Midbrain (tissue), 1 donor: ENCODE data around the gene TBC1D2B.

ENCODE experiments used
- DNase-seq: peaks from one replicate; lab custom pipeline; 2025; lab: John Stamatoyannopoulos, UW

Gene TBC1D2B

DNA sequence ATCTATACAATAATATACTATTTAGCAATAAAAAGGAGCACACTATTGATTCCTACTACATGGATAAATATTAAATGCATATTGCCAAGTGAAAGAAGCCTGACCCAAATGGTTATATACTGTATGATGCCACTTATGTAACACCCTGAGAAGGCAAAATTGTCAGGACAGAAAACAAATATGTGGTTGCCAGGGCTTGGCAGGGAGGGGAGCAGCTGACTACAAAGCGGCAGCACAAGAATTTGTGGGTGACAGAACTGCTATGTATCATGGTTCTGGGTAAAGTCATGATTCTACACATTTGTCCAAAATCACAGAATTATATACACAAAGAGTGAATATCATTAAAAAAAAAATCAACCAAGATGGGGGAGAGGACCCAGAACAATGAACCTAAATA is 22.5 kb downstream of the TBC1D2B start:
- no peak for DNase-seq

DNA sequence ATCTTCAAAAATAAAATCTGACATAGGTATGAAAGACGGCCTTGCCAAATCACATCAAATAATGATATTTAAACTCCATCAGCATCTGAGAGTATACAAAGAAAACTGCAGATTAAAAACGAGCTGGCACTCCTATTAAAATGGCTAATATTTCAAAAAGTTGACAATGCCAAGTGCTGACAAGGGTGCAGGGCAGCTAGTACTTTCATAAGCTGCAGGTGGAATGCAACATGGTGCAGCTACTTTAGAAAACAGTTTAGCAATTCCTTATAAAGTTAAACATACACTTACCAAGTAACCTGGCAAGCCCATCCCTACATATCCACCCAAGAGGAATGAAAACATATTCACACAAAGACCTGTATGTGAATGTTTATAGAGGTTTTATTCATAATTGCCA is 23.0 kb downstream of the TBC1D2B start:
- DNase-seq, result no peak

DNA sequence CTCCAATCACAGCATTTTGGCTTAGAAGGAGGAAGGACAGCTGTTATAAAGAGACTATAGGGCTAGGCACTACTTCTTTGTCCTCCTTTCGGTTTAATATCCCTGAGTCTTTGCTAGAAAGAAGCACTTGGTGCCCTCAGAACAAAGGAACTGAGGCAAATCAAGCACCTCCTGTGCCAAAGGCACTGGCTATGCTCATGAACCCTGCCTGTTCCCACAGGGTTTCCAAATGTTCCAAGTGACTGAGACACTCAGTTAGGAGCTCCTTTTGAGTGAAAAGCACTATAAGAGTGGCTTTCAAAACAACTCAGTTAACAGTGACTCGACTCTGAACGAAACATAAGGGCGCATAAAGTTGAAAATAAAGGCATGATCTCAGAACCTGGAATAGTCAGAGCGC is 25.0 kb downstream of the TBC1D2B start:
- peak; percentile 55 for DNase-seq

DNA sequence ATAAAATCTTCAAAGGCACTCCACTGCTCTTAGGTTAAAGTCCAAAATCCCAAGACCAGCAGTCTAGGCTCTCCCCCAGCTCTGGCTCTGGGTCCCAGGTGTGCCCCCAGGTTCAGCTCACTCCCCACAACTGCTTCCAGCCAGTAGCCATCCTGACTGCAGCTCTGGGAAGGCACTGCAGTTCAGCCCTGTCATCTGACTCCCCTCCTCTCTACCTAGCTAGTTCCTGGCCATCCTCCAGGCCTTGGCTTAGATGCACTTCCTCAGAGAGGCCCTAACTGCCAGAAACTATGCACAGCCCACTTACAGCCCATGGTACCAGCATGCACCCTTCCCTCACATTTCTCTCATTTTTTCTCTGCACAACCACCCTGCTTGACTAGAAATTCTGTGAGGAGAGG is 25.5 kb downstream of the TBC1D2B start:
- DNase-seq, result no peak

DNA sequence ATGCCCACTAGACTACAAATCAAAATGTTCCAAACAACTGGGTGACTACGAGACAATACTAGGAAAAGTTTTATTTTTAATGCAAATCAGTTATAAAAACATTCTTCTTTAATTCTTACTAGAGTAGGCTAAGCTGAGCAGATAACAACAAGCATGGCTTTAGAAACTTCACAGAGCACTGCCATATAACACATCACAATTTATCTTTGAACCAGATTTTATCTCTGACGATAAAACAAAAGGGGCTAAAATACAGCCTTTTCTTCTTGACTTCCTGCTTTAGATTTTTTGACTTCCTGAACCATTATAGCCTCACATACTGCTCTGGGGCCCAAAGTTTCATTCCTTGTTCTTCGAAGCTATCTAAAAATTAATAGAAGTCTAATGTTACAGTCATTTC is 25.9 kb downstream of the TBC1D2B start:
- DNase-seq, result no peak

DNA sequence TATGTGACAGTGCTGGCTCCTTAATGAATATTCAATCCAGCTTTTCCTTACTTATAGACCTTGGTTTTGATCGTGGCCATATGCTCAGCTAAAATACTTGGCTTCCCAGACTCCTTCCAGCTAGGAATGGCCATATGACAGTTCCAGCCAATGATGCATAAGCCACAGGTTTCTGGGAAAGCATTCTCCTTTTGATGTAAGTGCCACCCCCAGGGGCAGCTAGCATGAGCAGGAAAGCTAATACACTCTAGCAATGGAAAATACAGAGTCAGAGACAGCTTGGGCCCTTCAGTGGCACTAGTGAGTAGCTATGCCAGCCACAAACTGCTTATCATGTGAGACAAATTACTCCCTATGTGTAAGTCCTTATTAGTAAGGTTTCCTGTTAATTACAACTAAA is 26.7 kb downstream of the TBC1D2B start:
- DNase-seq, result no peak

DNA sequence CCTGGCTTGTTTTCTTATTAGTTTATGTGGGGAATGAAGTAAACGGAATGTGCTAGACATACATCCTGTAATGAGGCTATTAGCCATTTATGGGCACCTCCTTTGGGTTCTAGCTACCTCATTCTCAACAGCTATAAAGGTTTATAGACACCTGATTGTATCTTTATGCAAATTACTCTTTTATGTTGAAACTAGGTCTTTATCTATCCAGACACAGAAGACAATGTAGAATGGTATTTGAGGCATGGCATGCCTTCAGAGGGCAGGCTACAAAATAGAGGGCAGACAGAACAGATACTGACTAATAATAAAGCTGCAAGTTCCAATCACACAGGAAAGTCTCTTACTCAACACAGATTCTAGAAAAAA is 27.1 kb downstream of the TBC1D2B start:
- DNase-seq, result no peak

DNA sequence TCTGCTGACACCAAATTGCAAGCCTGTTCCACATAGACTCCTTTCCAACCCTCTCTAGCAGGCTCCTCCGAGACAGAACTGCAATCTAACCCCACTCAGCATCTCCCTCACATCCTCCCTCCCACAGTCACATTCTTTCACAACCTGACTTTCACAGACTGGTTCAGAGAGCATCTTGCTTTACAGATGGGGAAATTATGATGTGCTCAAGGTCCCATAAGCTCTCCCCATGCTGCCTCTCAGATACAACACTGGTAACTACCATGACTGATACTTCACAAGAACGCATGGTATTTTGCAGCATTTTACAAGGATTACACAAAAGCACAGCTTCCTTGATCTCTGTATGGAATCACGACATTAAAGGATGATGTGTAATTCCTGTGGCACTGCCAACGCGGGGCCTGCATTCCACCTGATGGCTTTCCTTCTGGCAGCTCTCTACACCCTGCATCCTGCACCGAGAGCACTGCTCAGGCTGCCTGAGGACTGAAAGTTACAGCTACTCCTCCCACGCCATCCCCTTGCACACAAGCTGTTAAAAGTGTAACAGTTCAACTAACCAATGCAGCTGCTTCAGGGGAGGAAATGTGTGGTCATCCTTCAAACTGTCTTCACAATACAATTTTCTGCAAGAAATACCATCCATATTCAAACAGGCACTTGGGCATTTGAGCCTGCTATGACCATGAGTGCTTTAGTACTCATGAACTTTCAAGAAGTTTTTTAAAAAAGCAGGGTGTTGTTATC is 27.6 kb downstream of the TBC1D2B start:
- DNase-seq, result no peak

DNA sequence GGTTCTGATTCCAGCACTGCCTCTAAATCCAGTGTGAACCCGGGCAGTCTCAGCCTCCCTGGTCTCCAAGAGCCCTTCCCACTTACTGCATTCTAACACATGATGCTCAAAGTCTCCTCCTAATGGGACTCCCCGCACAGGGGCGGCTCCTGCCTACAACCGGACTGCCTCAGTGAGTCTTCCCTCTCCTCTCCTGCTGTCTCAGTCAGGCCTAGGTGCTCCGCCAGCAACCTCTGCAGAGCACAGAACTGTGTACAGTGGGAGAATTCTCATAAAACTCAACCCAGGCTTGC is 28.9 kb downstream of the TBC1D2B start:
- DNase-seq, result no peak

DNA sequence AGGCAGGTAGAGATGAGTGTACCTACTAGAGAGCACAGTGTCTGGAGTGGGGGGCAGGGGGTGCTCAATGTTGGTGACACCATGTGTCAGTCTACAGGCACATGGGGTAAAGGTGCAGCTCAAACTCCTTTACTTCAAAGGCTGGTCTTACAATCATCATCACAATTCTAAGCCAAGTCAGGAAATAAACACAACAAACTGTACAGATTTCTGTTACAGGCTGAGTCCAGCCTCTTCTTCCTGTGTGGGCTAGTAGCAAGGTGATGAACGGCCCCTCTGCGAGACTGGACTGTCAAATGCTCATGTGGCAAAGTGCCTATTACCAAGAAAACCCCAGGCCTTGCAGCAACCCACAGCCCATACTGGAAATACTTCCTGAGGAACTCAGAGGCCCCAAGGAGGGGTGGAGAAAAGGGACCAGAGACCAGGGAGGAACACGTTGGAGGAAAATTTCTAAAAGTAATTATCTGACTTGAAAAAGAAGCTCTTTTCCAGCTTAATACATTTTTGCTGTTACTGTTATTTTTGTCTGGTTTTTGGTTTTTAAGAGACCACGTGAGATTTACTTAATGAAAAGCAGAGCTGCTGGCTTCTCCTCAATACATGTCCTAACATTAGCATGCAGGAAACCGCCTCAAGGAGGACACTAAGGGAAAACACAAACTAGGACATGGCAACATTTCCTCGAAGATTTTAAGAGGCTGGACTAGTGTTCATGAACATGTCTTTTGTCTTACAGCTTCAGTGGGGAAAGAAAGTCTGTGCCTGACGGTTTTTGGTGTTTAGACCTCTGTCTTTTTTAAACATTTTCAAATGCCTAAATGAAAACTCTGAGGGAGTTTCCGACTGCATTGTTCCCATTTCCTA is 29.5 kb downstream of the TBC1D2B start:
- DNase-seq, result peak; percentile 47

DNA sequence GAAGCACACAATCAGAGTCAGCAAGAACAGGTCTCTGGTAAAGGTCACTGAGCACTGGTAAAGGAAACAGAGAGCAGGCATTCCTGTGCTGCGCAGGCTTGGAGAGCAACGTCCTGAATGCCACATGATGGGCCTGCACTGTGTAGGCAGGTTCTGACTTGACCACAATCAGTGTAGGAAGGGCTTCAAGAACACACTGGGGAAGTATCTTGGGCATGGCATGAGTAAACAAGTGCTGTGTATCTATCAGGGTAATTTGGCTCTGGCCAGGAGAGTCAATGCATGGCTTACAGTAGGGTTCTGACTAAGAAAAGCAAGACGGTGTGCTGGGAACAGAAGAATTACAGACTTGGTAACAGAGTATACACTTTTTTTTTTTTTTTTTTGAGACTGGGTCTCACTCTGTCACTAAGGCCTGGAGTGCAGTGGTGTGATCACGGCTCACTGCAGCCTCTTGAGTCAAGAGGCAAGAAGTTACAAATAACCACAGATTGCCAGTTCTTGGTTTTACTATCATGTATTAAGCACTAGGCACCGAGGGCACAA is 30.6 kb downstream of the TBC1D2B start:
- DNase-seq, result no peak

DNA sequence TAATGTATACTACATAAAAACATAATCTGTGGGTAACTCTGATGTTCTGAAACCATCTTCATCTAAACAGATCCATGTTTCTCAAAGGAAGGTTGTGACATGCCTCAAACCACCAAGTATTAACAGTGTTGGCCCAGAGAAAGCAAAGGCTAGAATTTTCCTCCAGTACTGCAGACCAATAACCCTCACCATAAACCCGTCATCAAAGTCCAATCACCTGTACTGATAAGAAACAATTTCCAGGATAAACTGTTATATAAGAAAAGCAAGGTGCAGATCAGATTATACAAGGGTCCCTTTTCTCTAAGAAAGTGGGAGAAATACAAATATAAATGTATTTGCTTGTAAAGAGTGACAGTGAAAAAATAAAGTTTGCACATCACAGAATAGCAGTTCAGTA is 32.3 kb downstream of the TBC1D2B start:
- no peak for DNase-seq

DNA sequence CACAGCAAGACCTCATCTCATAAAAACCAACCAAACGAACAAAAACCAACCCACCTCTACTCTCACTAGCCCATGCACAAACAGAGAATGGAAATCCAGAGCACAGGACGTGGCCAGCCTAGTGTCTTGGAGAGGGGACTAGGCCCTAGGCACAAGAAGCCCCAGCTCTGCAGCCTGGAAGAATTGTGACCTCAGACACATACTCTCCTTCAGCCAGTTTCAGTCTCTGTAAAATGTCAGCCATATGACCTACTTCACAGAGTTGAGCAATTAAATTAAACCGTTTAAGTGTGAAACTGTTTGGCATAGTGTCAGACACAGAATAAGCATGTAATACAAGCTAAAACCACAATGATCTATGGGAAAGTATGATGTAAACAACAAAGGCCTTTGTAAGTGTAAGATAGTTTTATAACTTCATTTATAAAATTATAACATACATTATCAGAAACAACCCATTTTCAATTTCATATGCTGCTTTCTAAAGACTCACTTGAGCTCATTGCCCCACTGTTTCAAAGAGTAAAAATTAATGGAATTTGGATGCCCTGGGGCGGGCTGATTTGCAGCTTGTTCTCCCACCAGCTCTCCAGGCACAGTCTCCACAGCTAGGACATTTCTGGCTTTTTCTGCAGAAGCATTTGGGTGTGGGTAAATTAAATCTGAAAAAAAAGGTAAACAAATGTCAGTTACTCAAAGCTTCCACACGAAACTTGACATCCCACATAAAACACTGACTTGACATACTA is 32.9 kb downstream of the TBC1D2B start:
- no peak for DNase-seq

DNA sequence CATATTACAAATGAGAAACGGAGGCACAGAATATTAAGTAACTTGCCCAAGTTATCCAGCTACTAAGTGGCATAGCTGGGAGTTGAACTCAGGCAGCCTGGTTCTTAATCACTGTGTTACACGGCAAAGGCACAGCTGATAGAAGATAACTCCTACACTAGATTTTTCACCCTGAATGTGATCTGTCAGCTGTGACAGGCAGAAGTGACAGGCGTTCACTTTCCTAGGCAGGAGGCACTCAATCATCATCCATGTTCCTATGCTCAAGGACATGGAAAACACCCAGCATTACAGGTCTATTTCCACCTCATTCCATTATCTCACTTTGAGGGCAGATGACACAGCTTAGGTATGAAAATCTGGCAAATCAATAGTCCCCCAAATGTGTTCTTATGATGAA is 35.6 kb downstream of the TBC1D2B start:
- DNase-seq, result no peak

DNA sequence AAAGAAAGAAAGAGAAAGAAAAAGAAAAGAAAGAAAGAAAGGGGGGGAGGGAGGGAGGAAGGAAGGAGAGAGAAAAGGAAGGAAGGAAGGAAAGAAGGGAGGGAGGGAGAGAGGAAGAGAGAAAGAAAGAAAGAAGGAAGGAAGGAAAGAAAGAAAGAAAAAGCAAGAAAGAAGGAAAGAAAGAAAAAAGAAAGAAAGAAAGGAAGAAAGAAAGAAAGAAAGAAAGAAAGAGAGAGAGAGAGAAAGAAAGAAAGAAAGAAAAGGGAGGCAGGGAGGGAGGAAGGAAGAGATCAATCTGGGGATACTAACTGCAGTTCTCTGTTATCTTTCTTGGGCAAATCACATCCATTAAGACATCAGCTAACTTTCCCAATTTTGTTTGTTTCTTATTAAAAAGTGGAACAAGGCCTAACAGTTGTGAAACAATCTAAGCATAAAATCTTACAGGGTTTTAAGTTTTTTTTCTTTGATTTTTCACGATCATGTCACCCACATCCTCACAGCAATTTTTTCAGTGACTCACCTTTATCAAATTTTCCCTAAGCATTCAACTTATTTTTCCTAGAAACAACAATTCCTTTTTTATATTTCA is 36.8 kb downstream of the TBC1D2B start:
- DNase-seq, result no peak

DNA sequence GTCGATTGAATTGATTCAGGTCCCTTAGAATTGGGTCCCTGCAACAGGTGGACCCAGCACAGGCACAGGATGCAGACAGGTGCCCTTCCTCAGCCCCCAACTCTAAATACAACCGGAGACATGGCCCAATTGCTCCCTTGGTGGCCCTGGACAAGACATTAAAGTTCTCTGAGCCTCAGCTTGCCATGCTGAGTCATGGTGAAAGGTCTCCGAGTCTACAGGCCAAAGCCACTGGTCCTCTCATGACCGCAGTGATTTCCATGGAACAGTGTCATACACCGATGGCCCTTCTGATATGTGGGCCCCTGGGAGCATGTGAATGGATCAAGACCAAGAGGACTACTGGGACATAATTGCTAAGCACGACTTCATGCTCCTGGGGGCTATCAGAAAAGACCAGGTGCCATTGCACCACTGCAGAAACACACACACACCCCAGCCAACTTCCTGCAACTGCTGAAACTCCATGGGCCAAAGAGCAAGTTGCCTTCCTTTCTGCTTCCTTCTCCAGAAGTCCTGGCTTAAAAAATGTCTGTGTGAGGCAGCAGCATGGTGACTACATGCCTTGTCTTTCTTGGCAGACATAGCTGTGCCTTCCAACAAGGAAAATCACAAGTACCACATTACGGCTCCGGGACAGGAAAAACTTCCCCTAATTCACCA is 38.8 kb downstream of the TBC1D2B start:
- DNase-seq, result no peak

DNA sequence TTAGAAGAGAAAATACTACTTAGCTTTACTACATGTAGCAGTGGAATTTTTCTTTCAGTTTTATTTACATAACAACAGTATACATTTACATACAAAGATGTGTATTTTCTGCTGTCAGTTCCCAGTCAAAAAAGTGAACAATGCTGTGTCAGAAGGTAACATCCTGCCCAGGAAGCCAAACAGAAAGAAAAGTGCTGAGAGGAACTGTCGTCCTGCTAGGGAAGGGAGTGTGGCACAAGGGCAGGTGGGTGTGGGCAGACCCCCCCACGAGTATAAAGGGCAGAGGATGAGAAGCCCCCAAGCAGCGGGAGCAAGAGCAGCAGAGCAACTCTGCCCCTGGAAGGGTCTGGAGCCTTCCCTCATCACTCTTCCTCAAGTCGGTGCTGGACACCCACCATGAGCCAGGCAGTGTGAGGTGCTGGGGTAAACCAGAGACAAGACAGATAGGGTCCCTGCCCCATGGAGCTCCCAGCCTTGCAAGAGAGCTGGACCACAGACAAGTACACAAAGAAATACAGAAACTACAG is 39.7 kb downstream of the TBC1D2B start:
- no peak for DNase-seq

DNA sequence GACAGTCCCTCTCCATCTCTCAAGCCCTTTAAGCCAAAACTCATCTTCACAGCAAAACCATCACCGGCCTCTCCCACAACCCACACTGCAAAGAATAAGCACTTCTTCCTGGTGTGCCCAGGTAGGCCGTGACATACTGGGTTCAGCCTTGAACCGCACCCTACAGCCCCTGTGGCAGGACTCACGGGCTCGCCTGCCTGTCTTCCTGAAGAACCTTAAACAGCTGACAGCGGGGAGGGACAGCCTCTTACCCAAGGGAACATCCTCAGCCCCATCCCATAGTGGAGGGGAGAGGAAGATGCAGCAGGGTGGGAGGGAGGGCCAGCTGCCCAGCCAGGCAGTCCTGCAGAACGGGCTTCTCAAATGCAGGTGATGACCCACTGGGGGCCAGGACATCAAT is 40.2 kb downstream of the TBC1D2B start:
- DNase-seq, result no peak

DNA sequence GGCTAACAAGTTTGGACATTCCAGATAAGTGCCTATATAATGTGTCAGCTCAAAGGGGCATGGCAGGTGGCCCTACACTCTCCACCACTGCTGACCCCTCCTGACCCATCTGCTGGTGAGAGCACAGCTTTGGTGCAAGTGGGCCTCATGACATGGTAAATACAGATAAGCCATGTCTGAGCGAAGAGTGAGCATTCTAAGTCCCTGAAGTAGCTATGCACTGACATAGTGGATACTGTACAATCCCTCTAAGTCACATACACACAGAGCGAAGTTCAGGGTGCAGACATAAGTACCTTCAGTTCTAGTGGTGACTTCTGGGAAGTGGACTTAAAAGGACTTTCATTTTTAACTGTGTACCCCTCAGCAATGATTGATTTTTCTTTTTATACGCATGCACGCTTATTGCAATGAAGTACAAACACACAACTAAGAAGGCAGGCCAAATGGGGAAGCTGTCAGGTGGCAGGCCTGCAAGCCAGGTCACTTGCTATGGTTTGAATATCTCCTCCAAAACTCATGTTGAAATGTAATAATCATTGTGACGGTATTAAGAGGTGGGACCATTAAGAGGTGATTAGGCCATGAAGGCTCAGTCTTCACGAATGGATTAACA is 41.5 kb downstream of the TBC1D2B start:
- DNase-seq, result no peak

DNA sequence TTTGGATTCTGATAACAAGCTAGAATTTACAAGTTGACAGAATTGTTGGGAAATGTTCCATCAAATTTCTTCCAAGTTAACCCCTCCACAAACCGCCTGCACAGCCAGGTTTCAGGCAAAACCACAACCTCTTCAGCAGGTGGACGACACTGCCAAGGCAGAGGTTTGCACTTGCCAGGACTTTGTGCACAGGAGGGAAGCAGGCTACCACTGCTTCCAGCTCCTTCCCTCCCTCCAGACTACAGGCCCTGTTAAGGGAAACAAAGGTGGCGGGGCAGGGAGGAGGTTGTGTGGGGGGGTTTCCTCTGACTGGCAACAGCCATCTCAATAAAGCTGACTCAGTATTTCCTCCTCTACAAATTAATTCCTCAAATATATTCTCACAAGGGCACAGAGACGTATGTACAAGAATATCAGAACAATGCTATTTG is 42.2 kb downstream of the TBC1D2B start:
- no peak for DNase-seq
